D721Med (cell line): ENCODE results near the gene CCR7.

ENCODE experiments used
- DNase-seq: peaks from one replicate; pipeline ENCODE4 v3.0.0; 2011; ENCODE audit warnings: low spot score; ENCODE audit not compliant: insufficient read length
- FAIRE-seq: peaks from 2 replicates; lab custom pipeline; 2011; peaks lifted over from hg19 to GRCh38; lab: Jason Lieb, UNC
- CTCF ChIP-seq: IDR thresholded peaks from 2 replicates; pipeline ENCODE4 v1.5.1; 2012; ENCODE audit warnings: mild to moderate bottlenecking, control low read depth; ENCODE audit not compliant: insufficient read depth; ENCODE audit errors: missing control alignments

The CCR7 gene

GRCh38 chr17:40556198-40556661, 9.0 kb downstream of the CCR7 start:
- FAIRE-seq (no peak), DNase-seq (no peak)
- no peak for TF ChIP-seq CTCF

GRCh38 chr17:40555296-40556190, 9.7 kb downstream of the CCR7 start:
- DNase-seq: no peak
- TF ChIP-seq CTCF: no peak
- FAIRE-seq: no peak

- TF ChIP-seq CTCF: no peak
- FAIRE-seq (no peak), DNase-seq (no peak)
These were observed 10.5 kb downstream of the CCR7 start for GRCh38 chr17:40554646-40555295.

GRCh38 chr17:40553694-40554534, 11.4 kb downstream of the CCR7 start:
- DNase-seq (no peak), FAIRE-seq (no peak)
- TF ChIP-seq CTCF: no peak

GRCh38 chr17:40552806-40553693, 12.2 kb downstream of the CCR7 start:
- DNase-seq (no peak), FAIRE-seq (no peak)
- no peak for TF ChIP-seq CTCF

GRCh38 chr17:40551879-40552768, 13.1 kb downstream of the CCR7 start:
- TF ChIP-seq CTCF: no peak
- no peak for DNase-seq
- no peak for FAIRE-seq
